ENCODE measurements around the gene POLR1D.

POLR1D gene, protein sequence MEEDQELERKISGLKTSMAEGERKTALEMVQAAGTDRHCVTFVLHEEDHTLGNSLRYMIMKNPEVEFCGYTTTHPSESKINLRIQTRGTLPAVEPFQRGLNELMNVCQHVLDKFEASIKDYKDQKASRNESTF

DNA sequence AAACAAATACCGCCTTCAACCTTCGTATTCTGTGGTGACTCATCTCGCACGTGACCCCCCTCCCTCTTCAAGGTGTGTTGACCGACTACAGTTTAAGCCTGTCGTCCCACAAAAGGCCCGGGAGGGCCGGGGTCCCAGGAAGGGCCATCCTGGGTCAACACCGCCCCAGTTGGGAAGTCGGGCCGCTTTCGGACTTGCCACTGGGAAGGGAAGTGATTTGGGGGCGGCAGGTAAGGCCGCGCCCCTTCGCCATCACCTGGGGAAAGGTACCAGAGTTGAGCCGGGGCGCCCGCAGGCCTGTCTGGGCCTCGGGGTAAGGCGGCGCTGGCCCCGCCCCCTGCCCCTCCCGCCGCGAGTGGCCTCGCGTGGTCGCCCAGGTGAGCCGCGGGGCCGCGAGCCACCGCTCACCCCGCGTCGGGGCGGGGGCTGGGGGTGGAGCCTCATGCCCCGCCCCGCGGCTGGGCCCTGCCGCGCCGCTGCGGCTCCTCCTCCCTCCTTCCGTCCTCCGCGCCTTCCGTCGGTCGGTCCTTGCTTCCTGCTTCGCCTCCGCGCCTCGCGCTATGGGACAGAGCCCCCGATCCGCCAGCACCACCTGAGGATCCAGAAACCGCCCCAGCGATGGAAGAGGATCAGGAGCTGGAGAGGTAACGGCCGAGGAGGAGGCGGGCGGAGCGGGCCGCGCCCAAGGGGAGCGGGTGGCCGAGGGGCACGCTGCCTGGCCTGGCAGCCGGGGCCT, at the start of gene POLR1D:
POLR1D (plus strand) TSS at position 527 of the 736 bp plus-strand sequence; CDS start at position 619, 92 bp downstream.
- peak; percentile 69 for DNase-seq (ENCODE audit: low read depth)

DNA sequence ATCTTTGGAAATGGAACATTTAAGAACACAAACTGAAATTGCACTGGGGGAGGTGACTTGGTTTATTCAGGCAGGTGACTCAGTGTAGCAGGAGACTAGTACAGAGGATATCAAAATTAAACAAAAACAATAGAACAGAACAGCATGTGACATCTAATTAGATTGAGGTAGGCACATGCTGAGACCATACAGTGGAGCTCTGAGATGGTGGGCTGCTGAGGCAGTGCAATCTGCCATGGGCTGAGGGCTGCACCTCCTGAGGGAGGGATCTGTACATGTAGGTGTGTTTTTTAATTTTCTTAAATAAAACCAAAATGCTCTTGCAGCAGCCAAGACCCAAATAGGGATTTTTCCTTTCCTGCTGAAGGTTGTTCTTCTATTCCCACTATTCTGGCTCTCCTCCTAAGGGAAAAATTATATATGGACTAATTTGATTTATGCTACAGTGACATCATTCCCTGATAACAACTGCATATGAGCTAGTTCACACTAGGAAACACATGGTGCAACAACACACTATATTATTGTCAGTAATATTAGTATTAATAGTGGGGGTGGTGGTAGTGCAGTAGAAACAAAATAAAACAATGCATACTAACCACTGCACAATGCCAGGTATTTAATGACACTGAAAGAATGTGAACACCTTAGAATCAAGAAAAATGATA, 49.3 kb upstream of the POLR1D start:
- no peak for DNase-seq (ENCODE audit: low read depth)

DNA sequence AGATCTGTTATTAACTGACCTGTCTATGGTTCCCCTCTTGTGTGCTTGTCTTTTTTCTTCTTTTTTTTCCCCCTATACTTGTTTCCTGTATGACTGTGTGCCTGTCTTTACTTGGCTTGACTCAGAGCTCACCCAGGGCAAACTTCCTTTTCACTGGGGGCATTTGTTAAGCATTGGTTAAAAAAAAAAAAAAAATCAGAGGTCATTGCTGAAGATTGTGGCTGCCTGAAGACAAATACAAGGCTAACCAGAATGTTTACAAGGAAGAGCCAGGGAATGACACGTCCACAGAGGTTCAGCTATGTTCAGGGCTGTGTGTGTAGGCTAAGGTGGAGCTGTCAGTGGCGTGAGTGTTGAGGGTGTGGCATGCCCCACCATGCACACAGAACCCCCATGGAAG, 48.4 kb upstream of the POLR1D start:
- DNase-seq (ENCODE audit: low read depth), result no peak

DNA sequence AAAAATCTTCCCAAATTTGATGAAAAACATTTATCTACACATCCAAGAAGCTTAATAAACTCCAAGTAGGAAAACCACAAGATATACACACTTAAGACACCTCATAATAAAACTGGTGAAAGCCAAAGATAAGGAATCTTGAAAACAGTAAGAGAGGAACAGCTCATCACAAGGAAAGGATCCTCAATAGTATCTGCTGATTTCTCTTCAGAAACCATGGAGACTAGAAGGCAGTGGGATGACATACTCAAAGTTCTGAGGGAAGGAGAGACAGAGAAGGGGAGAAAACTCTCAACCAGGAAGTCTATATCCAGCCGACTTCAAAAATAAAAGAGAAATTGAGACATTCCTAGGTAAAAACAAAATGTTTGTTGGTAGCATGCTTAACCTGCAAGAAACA, 47.0 kb upstream of the POLR1D start:
- no peak for DNase-seq (ENCODE audit: low read depth)

DNA sequence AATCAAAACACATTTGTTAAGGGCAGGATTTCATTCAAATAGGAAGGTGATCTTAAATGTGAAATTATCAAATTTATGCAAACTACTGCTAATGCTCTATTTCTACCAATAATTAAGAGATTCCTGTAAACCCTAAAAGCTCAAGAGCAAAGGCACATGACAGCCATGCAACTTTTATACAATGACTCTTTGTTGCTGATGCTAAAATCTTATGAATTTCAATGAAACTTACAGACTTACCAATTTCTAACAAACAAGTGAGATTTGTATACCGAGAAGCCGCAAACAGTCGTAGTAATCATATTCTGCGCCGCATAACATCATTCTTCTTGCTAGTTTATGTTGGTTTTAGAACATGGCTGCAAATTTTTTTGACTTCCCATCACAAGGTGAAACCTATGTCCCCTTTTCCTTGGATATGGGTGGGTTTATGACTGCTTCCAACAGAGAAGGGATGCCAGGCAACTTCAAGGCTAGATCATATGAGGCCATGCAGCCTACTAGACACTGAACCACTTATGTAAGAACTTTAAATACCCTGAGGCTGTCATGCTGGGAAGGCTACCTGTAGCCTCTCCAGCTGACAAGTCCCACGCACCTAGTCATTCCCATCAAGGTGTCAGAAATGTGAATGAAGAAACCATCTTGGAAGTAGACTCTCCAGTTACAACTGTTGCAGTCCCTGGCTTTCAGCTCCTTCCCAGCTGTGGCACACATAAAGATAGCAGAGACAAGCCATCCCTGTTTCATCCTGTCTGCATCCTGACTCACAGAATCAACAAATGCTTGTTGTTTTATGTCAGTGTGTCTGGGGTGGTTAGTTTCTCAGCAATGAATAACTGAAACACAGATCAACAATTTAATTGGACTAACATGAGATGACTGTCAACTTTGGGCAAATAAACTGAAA, 43.3 kb upstream of the POLR1D start:
- DNase-seq (ENCODE audit: low read depth), result peak; percentile 12

DNA sequence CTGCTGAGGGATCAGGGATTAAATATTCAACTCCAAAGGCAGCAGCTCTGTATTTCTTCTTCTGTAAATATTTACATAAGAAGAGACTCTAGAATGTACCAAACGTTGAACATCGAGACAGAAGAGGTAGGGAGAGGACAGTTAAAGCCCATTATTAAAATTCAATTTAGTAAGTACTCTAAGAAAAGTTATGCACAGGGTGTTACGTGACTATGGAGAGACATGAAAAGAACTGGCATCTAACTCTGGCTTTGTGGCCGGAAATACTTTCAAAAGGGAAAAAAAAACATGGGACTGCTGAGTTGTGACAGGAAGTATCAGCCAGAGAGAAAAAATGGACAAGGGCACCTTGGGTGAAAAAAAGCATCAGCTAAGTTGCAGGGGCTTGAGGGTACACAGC, 38.0 kb upstream of the POLR1D start:
- peak; percentile 24 for DNase-seq (ENCODE audit: low read depth)

DNA sequence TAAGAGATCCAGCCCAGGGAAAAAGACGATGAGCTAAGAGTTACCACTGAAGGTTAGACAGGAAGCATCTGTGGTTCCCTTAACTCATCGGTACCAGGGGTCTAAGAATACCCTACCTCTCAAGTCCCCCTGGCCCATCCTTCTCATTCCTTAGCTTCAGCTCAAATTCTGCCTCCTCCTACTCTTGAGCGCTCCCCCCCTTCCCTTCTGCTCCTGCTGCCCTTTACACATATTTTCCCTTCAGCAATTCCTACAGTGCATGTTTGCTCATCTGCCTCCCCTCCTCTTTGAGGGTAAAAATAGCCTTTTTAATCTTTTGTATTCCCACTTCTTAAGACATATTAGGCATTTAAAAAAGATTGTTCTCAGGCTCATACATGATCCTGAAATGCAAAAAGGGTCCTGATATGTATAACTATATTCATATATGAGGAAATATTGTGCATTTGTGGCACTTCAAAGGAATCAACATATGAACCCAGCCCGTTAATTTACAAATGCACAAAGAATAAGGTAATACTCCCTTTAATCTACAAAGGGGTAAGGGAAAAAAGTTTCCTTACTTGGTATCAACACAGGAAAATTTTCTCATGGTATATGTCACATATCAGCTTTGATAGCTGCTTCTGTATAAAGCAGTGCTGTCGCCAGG, 34.5 kb upstream of the POLR1D start:
- DNase-seq (ENCODE audit: low read depth), result no peak

DNA sequence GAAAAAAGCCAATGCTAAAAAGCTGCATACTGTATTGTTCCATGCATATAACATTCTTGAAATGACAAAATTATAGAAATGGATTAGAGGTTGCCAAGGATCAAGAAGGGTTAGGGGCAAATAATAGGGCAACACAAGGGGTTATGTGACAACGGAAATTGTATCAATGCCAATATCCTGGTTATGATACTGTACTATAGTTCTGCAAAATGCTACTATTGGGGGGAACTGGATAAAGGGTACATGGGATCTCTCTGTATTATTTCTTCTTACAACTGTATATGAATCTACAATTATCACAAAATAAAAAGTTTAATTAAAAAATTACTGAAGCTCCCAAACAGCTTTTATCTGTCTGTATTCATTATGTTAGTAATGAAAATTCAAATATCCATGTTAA, 33.3 kb upstream of the POLR1D start:
- DNase-seq (ENCODE audit: low read depth), result no peak

DNA sequence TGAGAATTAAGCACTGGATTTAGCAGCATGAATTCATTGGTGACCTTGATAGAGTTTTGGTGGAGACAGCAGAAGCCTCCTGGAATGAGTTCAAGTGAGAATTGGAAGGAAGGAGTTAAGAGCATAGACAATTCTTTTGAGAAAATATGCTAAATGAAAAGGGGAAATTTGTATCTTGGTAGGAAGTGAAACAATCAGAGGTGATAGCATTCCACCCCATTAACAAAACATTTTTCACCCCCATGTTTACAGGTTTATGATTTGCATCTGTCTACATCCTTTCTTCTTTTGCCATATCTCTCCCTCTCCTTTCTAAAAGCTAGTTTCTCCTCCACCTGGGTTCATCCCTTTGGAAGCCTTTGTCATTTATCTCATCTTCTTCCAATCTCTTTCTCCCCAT, 28.8 kb upstream of the POLR1D start:
- DNase-seq (ENCODE audit: low read depth), result no peak

DNA sequence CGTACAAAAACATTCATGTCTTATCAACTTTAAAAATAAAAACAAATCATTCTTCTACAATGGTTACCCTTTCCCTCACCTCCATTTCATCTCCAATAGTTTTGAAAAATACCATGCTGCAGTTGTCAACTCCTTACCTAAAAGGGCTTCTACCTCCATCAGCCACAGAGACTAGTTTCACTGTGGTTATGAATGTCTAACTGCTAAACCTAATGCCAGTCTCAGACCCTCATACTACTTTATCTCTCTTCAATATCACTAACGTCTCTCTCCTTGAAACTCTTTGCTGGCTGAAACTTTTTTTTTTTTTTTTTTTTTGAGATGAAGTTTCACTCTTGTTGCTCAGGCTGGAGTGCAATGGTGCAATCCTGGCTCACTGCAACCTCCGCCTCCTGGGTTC, 28.4 kb upstream of the POLR1D start:
- DNase-seq (ENCODE audit: low read depth), result no peak

DNA sequence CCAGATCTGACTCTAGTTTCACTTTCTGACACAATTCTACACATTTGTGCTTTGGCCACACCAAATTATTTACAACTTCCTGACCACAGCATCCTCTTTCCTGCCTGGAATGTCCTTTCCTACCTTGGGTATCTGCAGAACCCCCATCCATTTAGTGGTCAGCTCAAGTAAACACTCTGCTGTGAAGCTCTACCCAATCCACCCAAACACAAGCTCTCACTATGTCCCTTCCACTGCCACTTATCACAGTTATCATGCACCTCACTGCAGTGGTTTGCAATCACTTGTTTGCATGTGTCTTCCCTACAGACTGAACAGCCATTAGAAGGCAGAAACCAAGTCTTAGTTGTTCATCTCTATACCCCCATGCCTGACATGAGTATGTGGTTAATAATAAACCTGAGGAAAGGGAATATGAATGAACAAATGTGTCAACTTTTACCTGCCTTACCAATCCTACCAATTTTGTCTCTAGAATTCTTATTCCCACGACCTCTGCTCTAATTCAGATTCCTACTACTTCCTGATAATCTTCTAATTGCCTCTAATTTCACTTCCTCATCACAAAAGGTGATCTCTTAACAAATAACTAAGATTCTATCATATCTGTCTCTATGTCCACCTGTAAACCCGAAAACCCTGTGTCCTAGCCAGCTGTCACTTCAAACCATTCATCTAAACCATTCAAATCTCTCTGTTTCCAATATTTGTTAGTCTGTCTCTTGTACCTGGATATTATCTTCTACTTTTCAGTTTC, 26.5 kb upstream of the POLR1D start:
- no peak for DNase-seq (ENCODE audit: low read depth)

DNA sequence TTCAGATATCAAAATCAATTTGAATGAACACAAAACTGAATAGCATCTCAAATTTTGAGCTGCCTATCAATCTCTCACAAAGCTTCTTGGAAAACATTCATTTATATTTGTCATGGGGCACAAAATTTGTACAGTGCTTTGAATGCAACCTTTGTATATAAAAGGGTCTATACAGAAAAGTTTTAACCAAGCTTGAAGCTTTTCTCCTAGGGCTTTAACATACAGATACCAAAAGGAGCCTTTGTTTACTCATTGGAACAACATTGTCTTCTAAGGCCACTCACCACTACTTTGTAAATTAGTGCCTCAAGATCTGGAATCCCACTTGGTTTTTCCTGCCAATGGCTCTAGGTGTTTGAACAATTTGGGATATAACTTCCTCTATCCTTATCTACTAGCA, 22.6 kb upstream of the POLR1D start:
- no peak for DNase-seq (ENCODE audit: low read depth)

DNA sequence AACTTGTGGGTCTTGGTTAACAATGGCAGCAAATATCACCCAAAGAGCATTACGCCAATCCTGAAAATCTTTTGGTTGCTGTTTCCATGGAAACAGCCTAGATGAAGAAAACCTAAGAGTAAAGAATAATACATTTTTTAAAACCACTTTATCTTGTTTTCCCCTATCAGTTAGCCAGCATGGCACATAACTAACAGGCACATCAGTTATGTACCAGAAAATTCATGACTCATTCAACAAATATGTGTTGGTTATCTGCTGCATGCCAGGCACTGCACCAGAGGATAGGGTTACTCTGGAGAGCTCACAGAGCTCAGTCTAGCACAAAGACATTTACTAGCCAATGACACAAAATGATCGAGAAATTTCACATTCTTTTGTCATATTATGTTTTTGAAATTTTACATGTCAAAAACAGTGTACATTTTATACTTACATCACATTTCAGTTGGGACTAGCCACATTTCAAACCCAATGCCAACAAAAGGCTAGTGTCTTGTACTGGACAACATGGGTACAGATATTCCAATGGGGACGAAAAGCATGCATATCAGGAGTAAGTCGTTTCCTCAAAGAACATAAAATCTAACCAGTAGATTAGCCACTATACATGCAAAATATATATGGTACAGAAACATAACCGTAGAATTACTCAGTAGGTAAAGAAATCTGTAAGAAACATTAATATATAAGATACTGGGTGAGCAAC, 21.7 kb upstream of the POLR1D start:
- DNase-seq (ENCODE audit: low read depth), result peak; percentile 77

DNA sequence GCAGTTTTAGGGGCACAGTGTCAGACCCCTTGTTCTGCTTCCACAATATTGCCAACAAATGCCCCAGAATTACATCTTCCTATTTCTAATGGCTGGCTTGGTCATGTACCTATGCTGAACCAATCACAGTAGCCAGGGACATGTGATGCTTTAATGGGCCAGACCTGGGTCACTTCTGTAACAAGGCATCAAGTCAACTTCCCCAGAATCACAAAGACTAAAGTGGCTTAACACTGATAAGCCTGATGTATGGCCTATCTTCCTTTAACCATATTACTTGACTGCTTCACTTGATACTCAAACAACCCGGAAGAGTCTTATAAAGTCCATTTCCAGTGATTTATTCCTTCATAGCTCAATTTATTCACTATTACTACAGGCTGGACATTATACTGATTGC, 21.0 kb upstream of the POLR1D start:
- no peak for DNase-seq (ENCODE audit: low read depth)

DNA sequence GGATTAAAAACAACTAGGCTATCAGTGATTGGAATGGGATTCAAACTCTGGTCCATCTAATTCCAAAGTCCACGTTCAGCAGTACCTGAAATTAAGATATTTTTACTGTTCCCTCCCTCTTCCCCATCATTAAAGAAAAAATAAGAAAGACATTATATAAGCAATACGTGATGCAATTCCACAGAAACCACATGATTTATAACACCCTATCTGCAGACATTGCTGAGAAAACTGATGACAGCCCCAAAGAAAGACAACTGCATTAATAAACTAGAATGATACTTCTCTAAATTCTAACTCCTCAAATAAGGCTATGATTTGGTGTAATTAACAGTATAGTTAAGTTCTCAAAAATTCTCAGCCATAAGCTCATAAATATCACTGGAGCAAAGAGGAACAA, 20.5 kb upstream of the POLR1D start:
- no peak for DNase-seq (ENCODE audit: low read depth)

DNA sequence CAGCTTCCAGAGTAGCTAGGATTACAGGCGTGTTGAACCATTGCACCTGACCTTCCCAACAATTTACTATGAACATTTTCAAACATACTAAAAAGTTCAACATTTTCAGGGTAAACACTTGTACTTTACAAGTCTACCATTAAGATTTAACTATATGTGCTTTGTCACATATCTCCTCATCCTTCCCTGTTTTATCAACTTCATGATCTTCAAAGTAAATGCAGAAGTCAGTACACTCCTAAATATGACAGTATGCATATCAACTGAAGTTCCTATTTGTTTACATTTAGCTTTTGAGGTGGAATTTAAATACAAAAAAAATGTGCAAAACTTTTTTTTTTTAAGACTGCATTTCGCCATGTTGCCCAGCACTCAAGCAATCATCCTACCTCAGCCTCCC, 19.9 kb upstream of the POLR1D start:
- no peak for DNase-seq (ENCODE audit: low read depth)

DNA sequence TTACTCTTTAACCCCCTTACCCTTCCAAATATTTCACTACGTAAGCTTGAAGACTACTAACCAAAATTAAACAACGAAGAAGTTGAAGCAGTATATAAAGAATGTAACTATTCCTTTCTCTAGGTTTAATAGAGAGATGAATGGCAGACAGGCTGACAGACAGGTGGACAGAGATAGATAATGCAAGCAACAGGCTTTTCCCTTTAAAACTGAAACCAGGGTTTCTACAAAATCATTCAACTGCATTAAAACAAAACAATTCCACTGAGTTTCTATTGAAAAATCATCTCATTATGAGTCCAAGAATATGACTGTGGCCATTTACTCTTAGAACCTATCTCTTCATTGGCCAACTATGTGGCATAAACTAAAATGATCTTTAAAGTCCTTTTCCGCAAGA, 16.6 kb upstream of the POLR1D start:
- no peak for DNase-seq (ENCODE audit: low read depth)

DNA sequence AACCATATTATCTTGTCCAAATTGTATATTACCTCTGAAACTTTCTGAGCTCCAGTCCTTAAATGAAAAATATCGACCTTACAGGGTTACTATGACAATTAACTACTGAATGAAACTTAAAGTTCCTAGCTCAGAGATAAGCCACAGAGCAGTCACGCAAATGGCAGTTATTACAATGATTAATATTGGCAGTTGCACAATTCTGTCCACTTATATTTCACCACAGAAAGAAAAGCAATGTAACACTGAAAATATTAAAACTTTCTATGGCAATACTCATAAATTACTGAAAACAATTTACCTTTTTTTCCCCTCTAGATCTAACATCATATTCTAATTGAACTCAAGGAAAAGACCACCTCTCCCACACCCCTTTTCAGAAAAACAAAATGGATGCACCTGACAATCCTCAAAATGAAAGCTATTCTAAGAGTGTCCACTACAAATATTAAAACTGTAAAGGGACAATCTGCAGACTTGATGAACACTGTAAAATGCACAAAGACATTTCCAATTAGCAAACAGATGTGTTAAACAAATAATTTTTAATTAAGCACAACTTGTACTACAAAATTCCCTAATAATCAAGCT, 16.0 kb upstream of the POLR1D start:
- DNase-seq (ENCODE audit: low read depth), result no peak

DNA sequence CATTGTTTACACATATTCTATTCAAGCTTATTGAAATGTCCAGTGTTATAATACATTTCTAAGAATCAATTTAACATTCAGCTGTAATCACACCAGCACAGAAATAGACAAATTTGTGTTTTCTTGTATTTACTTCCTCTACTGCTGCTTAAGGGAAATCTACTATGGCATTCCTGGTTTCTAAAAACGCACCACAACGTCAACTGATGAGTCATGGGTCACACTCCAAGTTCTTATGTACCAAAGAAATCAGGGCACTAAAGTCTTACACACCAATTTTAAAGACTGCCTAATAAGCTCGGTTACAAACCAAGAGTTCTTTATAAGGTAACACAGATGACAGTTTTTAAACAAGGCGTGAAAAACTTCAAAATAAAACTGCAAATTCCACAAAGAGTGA, 14.6 kb upstream of the POLR1D start:
- peak; percentile 76 for DNase-seq (ENCODE audit: low read depth)

DNA sequence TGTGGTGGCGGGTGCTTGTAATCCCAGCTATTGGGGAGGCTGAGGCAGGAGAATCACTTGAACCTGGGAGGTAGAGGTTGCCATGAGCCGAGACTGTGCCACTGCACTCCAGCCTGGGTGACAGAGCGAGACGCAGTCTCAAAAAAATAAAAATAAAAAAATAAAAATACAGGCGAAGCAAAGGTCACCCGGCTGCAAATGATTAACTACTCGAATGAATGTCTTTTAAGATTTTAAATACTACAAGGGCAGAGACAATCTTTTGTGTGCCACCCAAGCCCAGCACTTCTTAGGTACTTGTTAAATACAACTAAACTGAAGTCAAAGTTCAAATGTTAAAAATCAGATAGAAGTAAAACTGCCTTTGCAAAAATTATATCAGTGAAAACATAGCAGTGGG, 8.1 kb upstream of the POLR1D start:
- no peak for DNase-seq (ENCODE audit: low read depth)
